ENCODE data around the gene PTPRQ. TPM values are rescaled to one million over a fixed set of nuclear protein-coding genes. Genes with fewer than 3 reads are reported as not detected.

Gene PTPRQ
- total and polyA plus RNA-seq, 2 of the 8 experiments (the other 6 are each of a cell fraction or from before 2014, with no cell fraction given), result not detected

DNA sequence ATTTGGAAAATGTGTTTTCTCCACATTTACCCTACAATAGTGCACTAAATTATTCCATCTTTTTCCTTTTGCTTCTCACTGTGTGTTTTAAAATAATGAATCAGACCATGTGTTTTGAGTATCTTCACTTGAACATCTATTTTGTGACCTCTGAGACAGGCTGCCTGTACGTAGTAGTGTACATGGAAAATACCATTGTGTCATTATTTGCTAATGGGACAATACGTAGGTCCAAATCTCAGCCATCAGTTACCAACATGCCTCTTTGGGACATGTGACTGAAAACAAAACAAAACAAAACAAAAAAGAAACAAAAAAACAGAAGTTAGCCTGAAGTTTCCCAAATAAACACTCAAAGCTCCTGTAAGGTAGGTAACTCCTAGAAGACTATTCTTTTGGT is 256.3 kb downstream of the PTPRQ start:
- Histone ChIP-seq H3K56ac (replicated peaks; ENCODE audit: insufficient read length, low read depth, low read length) (no peak overlapping the region), H3K9ac (replicated peaks in 1 of 4; ENCODE audit: extremely low read depth in 1 of 4, low read depth in 3 of 4, low read length in 3 of 4) (no peak overlapping the region), H2BK5ac (ENCODE audit: low read depth, low read length) (no peak overlapping the region), H4K8ac (ENCODE audit: extremely low read depth, insufficient read depth, low read length) (no peak overlapping the region), H3K79me1 (ENCODE audit: low read depth, low read length) (no peaks in the 10 kb centered on the region), H4K20me1 (replicated peaks in 1 of 2; ENCODE audit: control insufficient read depth in 1 of 2, insufficient read depth in 2 of 2, low read length in 2 of 2) (no peaks in the 10 kb centered on the region), H4K5ac (ENCODE audit: insufficient read length, low read depth, low read length) (no peak overlapping the region), H3K18ac (ENCODE audit: extremely low read depth, low read length) (no peak overlapping the region), H3K4me2 (ENCODE audit: insufficient read depth in 1 of 2, low read depth in 2 of 2, low read length in 2 of 2) (no peak overlapping the region), H4K91ac (replicated peaks; ENCODE audit: insufficient read length, low read length) (no peak overlapping the region), H3K4me3 (ENCODE audit: extremely low read depth in 1 of 4, insufficient read depth in 2 of 4, low read depth in 3 of 4, low read length in 4 of 4) (no peak overlapping the region), H3K36me3 (ENCODE audit: control insufficient read depth in 2 of 4, insufficient read depth in 4 of 4, low read length in 3 of 4) (no peaks in the 10 kb centered on the region), H2BK15ac (ENCODE audit: low read length) (no peak overlapping the region), H2BK120ac (replicated peaks; ENCODE audit: low read depth, low read length) (no peak overlapping the region), H3K79me2 (ENCODE audit: control insufficient read depth in 1 of 2, insufficient read depth in 2 of 2, low read length in 2 of 2) (no peaks in the 10 kb centered on the region), H3K27me3 (replicated peaks in 1 of 4; ENCODE audit: control insufficient read depth in 3 of 4, extremely low read depth in 1 of 4, insufficient read depth in 3 of 4, low read length in 3 of 4) (peaks cover 0 to 12% (median 2%) of the 10 kb centered on the region in 4 experiments; a peak in 3 of 7 replicates), H3K14ac (ENCODE audit: insufficient read length) (no peak overlapping the region), H3K4me1 (replicated peaks in 1 of 4; ENCODE audit: control insufficient read depth in 3 of 4, insufficient read depth in 4 of 4, low read length in 3 of 4) (peaks cover 0 to 4% (median 2%) of the 10 kb centered on the region in 4 experiments; a peak in 4 of 7 replicates), H3K9me3 (ENCODE audit: insufficient read depth in 2 of 2, low read depth in 1 of 2, low read length in 1 of 2) (no peaks in the 10 kb centered on the region), H3K23me2 (ENCODE audit: low read depth, low read length) (no peaks in the 10 kb centered on the region), H2BK20ac (ENCODE audit: low read length) (no peak overlapping the region), H2BK12ac (ENCODE audit: low read depth, low read length) (no peak overlapping the region), H3K27ac (ENCODE audit: low read depth, low read length) (no peak overlapping the region), H3K4ac (replicated peaks; ENCODE audit: insufficient read length, low read depth, low read length) (no peak overlapping the region), H2AK5ac (ENCODE audit: low read depth, low read length) (no peak overlapping the region), H3K23ac (ENCODE audit: insufficient read length) (no peak overlapping the region), H2AFZ (ENCODE audit: low read length) (no peak overlapping the region)
- ChIA-PET POLR2A (ENCODE audit: partially characterized antibody) (no interaction called here), CTCF (ENCODE audit: partially characterized antibody) (interaction anchor here (2.6 kb wide), 1 partner anchor 10 kb away, joined by 9 read pairs; no protein-coding TSS in a partner anchor)
- 88% methylated on average over 2 of the region's 2 CpGs; no CpG with 5 or more reads in 1 of the 2 experiments for WGBS, 2 experiments (ENCODE audit: extremely low coverage in 1 of 2, insufficient coverage in 1 of 2, insufficient read length in 1 of 2, insufficient replicate concordance in 2 of 2, low coverage in 1 of 2, low lambda C conversion rate in 2 of 2, missing lambda C conversion rate in 1 of 2)
- DNase-seq (ENCODE audit: low read depth in 1 of 2, low spot score in 2 of 2) (no peak), FAIRE-seq (no peak)
- no peak for TF ChIP-seq SP4 (IDR thresholded peaks at IDR 0.05; ENCODE audit: low read length)
- no peak for TF ChIP-seq CHD2 (IDR thresholded peaks at IDR 0.05; ENCODE audit: low read length)
- TF ChIP-seq BCL11A (IDR thresholded peaks at IDR 0.05; ENCODE audit: low read depth in 2 of 2, low read length in 2 of 2), result no peak

Data from H1 (cell line).